Progenitor cell of endocrine pancreas (in vitro differentiated cells): ENCODE measurements around the gene ADGRD2. TPM values are rescaled to one million over a fixed set of nuclear protein-coding genes. Genes with fewer than 3 reads are reported as not detected.

ENCODE experiments used
- DNase-seq: peaks from one replicate; pipeline ENCODE4 v3.0.0; 2021; ENCODE audit warnings: low spot score; ENCODE audit not compliant: unreplicated experiment
- H3K27ac Mint-ChIP-seq: 2 replicates; pipeline ENCODE4 v1.8.0; 2021; ENCODE audit warnings: mild to moderate bottlenecking, moderate library complexity, mixed read lengths
- H3K27me3 Mint-ChIP-seq: 2 replicates; pipeline ENCODE4 v1.8.0; 2021; ENCODE audit warnings: mixed read lengths
- H3K36me3 Mint-ChIP-seq: 2 replicates; pipeline ENCODE4 v1.8.0; 2022; ENCODE audit warnings: mixed read lengths; ENCODE audit not compliant: insufficient read depth
- H3K4me1 Mint-ChIP-seq: 2 replicates; pipeline ENCODE4 v1.8.0; 2021; ENCODE audit warnings: low read depth, mixed read lengths
- H3K4me3 Mint-ChIP-seq: 2 replicates; pipeline ENCODE4 v1.8.0; 2021; ENCODE audit warnings: low read depth, mild to moderate bottlenecking, moderate library complexity, mixed read lengths
- H3K9me3 Mint-ChIP-seq: 2 replicates; pipeline ENCODE4 v1.8.0; 2021; ENCODE audit warnings: low read depth, mixed read lengths
- total RNA-seq: library from RNA; stranded (reverse); gene quantifications from 2 replicates; pipeline ENCODE4 v1.2.1, GENCODE V29; 2021
- TF ChIP-seq, protein P1 (sequence below): fragments of 200-600 bp; sonication (generic); IDR thresholded peaks from one replicate; pipeline ENCODE4 v1.5.0; 2021; ENCODE audit warnings: antibody characterized with exemption, mild to moderate bottlenecking; ENCODE audit not compliant: unreplicated experiment

Gene ADGRD2
- total RNA-seq, 1 donor from 2014 or later, result not detected

DNA sequence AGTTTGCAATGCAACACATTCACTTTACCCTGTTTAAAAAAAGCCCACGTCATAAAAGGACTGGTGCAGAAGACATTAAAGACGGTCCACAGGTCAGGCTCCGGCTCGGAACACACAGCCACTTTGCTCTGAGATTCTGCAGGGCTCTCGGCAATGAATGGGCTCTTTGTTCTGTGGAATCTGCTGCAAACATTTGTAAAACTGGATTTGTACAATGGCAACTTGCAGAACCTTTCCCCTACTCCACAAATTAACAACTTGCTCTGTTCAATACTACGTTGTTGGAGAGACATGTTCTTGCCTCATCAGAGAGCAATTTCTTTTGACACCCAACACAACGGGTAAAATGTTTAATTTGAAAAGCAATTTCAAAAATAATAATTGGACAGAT is 70.0 kb downstream of the ADGRD2 start:
- Mint-ChIP-seq H3K9me3 (no peaks in the 10 kb centered on the region), H3K27me3 (no peaks in the 10 kb centered on the region), H3K27ac (peak overlapping the region; percentile 97), H3K36me3 (peaks cover 28% of the 10 kb centered on the region), H3K4me1 (peaks cover 37% of the 10 kb centered on the region), H3K4me3 (peak overlapping the region; percentile 47)
- TF ChIP-seq, protein P1, sequence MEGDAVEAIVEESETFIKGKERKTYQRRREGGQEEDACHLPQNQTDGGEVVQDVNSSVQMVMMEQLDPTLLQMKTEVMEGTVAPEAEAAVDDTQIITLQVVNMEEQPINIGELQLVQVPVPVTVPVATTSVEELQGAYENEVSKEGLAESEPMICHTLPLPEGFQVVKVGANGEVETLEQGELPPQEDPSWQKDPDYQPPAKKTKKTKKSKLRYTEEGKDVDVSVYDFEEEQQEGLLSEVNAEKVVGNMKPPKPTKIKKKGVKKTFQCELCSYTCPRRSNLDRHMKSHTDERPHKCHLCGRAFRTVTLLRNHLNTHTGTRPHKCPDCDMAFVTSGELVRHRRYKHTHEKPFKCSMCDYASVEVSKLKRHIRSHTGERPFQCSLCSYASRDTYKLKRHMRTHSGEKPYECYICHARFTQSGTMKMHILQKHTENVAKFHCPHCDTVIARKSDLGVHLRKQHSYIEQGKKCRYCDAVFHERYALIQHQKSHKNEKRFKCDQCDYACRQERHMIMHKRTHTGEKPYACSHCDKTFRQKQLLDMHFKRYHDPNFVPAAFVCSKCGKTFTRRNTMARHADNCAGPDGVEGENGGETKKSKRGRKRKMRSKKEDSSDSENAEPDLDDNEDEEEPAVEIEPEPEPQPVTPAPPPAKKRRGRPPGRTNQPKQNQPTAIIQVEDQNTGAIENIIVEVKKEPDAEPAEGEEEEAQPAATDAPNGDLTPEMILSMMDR, result no peak
- no peak for DNase-seq

DNA sequence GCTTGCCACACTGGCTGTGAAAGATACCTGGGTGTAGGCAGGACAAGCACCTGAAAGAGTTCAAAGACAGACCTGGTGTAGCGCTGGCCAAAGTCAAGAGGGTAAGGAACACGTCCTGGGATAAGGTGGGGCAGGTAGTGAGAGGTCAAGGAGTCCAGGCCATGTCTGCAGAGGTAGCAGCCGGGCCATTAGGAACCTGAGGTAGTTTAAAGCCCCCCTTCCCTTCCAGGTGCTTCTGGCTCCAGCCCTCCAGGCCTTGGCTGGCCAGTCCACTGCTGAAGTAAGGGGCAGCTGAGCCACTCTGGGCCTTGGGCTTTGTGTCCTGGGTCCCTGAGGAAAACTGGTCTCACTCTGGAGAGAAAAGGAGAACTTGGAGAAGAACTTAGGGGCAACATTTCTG is 70.9 kb downstream of the ADGRD2 start:
- H3K36me3 Mint-ChIP-seq, result peaks cover 28% of the 10 kb centered on the region
- no peaks in the 10 kb centered on the region for H3K9me3 Mint-ChIP-seq
- peak overlapping the region; percentile 47 for H3K4me3 Mint-ChIP-seq
- TF ChIP-seq, protein P1, result no peak
- H3K4me1 Mint-ChIP-seq, result peaks cover 37% of the 10 kb centered on the region
- H3K27me3 Mint-ChIP-seq, result no peaks in the 10 kb centered on the region
- peak overlapping the region; percentile 97 for H3K27ac Mint-ChIP-seq
- DNase-seq, result no peak

DNA sequence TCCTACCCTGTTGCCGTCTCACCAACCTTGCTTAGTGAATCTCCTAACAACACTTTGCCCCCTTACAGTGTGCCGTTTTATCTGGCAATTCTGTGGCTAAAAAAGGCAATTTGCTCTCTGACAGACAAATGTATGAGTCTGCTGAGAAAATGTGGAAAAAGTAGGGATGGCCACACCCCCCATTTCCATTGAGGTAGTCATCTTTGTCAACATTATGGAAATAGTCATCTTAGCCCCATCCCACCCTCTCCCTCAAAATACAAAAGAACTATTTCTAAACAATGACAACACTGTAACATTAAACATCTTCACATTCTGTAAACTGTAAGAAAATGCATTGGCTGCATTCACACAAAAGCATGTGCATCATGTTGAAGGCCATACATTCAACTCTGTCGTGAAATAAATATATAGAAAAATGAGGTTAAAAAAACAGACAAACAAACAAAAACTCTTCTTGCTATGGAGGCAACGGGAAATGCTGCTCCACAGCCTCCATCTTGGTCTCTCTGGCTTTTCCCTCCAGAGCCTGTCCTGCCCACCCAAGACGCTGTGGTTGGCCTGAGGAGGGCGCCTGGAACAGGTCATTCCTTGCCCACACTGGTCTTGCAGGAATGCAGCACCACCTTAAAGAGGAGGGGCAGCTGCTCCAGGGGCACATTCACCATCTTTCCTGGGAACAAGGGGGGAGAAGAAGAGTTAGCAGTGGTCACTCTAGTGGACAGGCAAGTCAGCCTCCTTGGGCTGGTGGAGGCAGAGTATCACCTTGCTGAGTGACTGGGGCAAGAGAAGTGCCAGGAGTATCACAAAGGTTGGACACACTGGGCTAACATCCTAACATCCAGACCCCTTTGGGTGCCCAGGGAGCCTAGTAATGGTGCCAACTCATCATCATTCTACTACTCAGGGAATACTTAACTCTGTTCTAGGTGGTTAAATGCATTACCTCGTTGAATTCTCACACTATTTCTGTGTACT is 72.2 kb downstream of the ADGRD2 start:
- DNase-seq, result no peak
- Mint-ChIP-seq H3K4me3 (no peak overlapping the region), H3K27ac (peak overlapping the region; percentile 97), H3K27me3 (no peaks in the 10 kb centered on the region), H3K9me3 (no peaks in the 10 kb centered on the region), H3K36me3 (peaks cover 26% of the 10 kb centered on the region), H3K4me1 (peaks cover 37% of the 10 kb centered on the region)
- TF ChIP-seq, protein P1, result no peak

DNA sequence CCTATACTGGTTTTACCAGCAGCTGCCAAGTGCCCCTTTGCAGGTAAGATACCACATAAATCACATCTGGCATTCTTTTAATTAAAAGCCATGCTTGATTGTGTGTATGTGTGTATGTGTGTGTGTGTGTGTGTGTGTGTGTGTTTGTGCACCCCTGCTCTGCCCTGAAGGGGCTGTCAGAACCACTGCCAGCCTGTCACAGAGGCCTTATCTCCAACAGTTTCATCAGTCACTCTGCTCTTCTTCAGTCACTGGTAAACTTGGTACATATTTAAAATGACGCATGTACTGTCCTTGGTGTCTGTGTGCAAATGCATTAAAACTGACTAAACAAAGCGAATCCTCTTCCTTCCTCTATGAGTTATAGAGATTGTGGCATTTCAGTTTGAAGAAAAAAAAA is 75.9 kb downstream of the ADGRD2 start:
- DNase-seq, result no peak
- H3K36me3 Mint-ChIP-seq, result peaks cover 10% of the 10 kb centered on the region
- TF ChIP-seq, protein P1, result no peak
- no peak overlapping the region for H3K4me3 Mint-ChIP-seq
- H3K9me3 Mint-ChIP-seq, result no peaks in the 10 kb centered on the region
- peaks cover 21% of the 10 kb centered on the region for H3K4me1 Mint-ChIP-seq
- no peak overlapping the region for H3K27ac Mint-ChIP-seq
- no peaks in the 10 kb centered on the region for H3K27me3 Mint-ChIP-seq

DNA sequence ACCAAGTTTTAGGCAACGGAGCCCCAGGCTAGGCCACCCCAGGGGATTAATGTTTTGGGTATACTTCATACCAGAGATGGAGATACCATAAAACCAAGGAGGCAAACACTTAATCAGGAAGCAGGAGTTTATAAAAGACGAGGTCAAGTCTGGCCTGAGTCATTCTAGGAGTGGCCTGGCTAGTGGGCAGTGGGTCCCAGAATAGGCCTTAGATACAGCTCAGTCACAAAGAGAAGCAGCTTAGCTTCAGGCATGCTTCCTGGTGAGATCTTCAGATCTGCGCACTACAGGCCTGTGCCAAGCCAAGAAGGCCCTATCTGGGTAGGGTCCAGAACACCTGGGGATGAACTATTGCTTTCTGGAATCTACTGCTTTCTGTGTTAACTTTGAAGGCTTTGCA is 77.5 kb downstream of the ADGRD2 start:
- TF ChIP-seq, protein P1, result no peak
- H3K27ac Mint-ChIP-seq, result no peak overlapping the region
- H3K36me3 Mint-ChIP-seq, result peaks cover 12% of the 10 kb centered on the region
- no peak for DNase-seq
- no peak overlapping the region for H3K4me3 Mint-ChIP-seq
- peaks cover 10% of the 10 kb centered on the region for H3K4me1 Mint-ChIP-seq
- H3K9me3 Mint-ChIP-seq, result no peaks in the 10 kb centered on the region
- H3K27me3 Mint-ChIP-seq, result no peaks in the 10 kb centered on the region

Other genes with a start within 250 kb of the ADGRD2 start
- gene NEK6, start 192.5 kb upstream of the ADGRD2 start, total RNA-seq, result 23.9 and 24.4 TPM in 2 replicates
- gene PSMB7, start 35.0 kb upstream of the ADGRD2 start, total RNA-seq, result 143 and 144 TPM in 2 replicates
- 0.36 and 0.49 TPM in 2 replicates for gene NR5A1, start 56.9 kb downstream of the ADGRD2 start, total RNA-seq